ENCODE measurements around the gene ALG14.
"Not testable (repeated sequence)": the region's sequence is repeated elsewhere in the genome, so short reads cannot be mapped to it uniquely, and the experiment has no call there.

ALG14 gene

GRCh38 chr1:95002164-95002539, 70.6 kb downstream of the ALG14 start:
- no peak overlapping the region for H3K4me3 ChIP-seq (ENCODE audit: low read depth, low read length)
- no peak for TF ChIP-seq CTCF (IDR thresholded peaks at IDR 0.05; ENCODE audit: borderline replicate concordance, insufficient read depth, low read depth, low read length)

DNA sequence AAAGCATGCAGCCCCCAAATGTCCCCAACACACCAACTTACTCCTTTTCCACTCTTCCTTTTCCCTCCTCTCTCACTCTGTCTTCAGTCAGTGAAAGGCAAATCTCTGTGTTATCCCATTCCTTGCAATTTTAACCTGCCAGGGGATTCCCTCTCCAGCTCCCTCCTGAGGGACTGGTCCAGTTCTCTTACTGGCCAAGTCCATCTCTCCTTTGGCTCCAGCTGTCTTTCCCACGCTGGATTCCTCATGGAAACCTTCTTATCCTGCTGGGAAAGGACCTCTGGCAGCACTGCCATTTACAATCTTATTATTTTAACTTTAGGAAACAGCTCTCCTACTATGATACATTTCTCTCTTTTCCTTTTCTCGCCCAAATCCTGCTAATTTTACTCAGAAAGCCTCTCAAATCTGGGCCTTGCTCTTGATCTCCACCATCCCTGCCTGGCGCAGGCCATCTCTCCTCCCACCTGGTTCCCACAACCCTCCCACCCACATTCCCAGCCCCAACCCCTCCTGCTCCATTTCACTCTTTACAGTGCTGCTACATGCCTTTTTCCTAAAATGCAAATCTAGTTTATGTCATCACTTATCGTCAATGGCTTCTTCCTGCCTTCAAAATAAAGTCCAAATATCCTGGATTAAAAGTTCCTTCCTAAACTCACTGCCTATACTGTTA, 73.2 kb downstream of the ALG14 start:
- TF ChIP-seq CTCF (IDR thresholded peaks at IDR 0.05; ENCODE audit: borderline replicate concordance, insufficient read depth, low read depth, low read length): no peak
- H3K4me3 ChIP-seq (ENCODE audit: low read depth, low read length): no peak overlapping the region

DNA sequence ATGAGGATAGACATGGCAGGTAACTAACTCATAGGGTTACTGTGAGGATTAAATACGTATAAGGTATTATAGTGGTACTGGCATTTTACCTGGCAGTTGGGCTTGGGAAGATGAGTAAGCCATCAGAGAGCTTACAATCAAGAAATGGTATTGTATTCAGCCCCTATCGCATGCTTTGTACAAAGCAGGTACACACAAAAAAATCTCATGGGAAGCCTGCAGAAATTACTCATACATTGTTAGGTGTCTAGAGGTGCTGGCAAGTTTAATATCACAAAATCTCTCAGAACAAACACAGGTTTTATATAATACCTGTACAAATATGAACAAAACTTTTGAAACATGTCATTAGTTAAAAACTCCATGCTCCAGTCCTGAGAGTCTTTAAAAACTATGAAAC, 74.0 kb downstream of the ALG14 start:
- TF ChIP-seq CTCF (IDR thresholded peaks at IDR 0.05; ENCODE audit: borderline replicate concordance, insufficient read depth, low read depth, low read length): no peak
- H3K4me3 ChIP-seq (ENCODE audit: low read depth, low read length): no peak overlapping the region

GRCh38 chr1:94998114-94998513, 74.6 kb downstream of the ALG14 start:
- H3K4me3 ChIP-seq (ENCODE audit: low read depth, low read length): no peak overlapping the region
- TF ChIP-seq CTCF (IDR thresholded peaks at IDR 0.05; ENCODE audit: borderline replicate concordance, insufficient read depth, low read depth, low read length): no peak

- H3K4me3 ChIP-seq (ENCODE audit: low read depth, low read length): not testable (repeated sequence)
Observed at GRCh38 chr1:94995536-94995935, 77.2 kb downstream of the ALG14 start.

GRCh38 chr1:94994805-94995204, 77.9 kb downstream of the ALG14 start:
- TF ChIP-seq CTCF (IDR thresholded peaks at IDR 0.05; ENCODE audit: borderline replicate concordance, insufficient read depth, low read depth, low read length): no peak
- H3K4me3 ChIP-seq (ENCODE audit: low read depth, low read length): no peak overlapping the region

DNA sequence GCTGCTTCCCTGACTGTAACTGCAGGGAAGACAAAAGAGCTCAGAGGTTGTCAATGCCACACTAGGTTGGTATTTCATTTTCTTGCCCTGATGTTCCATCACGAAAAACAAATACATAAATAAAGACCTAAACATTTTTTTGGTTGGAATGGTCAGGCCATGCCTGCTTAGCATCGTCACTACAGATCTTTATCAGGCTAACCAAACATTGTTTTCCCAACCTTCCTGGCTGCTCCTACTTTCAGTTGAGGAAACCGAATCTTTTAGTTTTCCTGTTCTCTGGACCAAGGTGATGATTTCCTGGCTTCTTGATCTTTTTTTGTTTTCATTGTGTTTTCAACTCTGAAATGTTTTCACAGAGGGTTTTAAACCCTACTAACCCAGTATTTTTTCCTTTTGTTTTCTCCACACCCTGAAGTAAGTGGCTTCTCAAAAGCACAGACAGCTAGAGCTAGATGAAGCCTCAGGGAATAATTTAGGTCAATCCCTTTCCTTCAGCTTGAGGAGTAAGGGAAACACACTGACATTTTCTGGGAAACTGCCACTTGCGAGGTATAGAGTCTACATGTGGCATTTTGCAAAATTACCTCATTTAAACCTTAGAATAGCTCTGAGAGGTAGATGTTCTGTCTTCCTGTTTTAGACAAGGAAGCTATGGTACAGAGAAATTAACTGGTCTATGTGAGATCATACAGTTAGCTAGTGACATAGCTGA, 78.7 kb downstream of the ALG14 start:
- TF ChIP-seq CTCF (IDR thresholded peaks at IDR 0.05; ENCODE audit: borderline replicate concordance, insufficient read depth, low read depth, low read length): no peak
- no peak overlapping the region for H3K4me3 ChIP-seq (ENCODE audit: low read depth, low read length)
